GM21529 (cell line): ENCODE results near the gene ARL4A.
A peak's percentile ranks its signal among the peaks of the same experiment; 100 is the strongest.
"Not testable (repeated sequence)": the region's sequence is repeated elsewhere in the genome, so short reads cannot be mapped to it uniquely, and the experiment has no call there.

ENCODE experiments used
- ATAC-seq: cut with Tn5 transposase; IDR thresholded peaks from one replicate; pipeline ENCODE4 v1.9.1; 2021; ENCODE audit not compliant: unreplicated experiment

The ARL4A gene

GRCh38 chr7:12661581-12661980 is 25.9 kb upstream of the ARL4A start:
- ATAC-seq: no peak

DNA sequence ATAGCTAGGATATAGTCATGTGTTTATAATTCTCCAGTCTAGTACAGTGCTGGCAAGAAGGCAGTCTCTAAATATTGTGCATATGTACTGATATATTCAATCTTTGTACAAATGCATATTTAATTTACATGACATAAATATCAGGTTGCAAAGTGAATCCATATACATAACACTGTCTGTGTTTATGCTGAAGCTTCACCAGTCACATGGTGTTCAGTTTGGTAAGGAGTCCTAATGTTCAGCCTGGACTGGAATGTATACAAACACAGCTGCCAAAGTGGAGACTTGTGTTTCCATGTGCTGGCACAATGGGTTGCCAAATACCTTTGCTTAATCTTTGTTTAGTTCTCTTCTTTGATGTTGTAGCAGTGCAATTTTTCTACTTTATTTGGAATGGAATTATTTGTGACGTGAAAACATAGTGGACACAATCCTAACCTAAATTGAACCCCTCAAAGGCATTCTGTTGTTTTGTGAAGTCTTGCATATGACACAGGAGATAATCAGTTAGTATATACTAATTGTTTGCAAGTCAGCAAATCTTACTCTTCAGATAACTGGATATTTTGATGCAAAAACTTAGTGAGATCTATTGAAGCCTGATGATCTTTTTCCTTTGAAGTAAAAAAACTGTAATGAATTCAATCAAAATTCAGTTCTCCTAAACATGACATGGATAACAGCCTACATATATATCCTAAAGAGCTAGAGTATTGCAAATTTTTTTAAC is 17.3 kb upstream of the ARL4A start:
- ATAC-seq: no peak

GRCh38 chr7:12670743-12671520 is 16.5 kb upstream of the ARL4A start:
- ATAC-seq: no peak

DNA sequence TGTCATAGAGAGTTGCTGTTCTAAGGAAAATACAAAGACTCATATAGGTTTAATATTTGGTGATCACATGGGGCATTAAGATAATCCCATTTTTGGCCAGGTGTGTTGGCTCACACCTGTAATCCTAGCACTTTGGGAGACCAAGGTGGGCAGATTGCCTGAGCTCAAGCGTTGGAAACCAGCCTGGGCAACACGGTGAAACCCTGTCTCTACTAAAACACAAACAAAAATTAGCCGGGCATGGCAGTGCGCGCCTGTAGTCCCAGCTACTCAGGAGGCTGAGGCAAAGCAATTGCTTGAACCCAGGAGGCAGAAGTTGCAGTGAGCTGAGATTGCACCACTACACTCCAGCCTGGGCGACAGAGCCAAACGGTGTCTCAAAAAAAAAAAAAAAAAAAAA is 14.0 kb upstream of the ARL4A start:
- not testable (repeated sequence) for ATAC-seq

- ATAC-seq: no peak
Observed at GRCh38 chr7:12674053-12674452, 13.4 kb upstream of the ARL4A start.

- ATAC-seq: peak; percentile 69
Observed at GRCh38 chr7:12674861-12675260, 12.6 kb upstream of the ARL4A start.

DNA sequence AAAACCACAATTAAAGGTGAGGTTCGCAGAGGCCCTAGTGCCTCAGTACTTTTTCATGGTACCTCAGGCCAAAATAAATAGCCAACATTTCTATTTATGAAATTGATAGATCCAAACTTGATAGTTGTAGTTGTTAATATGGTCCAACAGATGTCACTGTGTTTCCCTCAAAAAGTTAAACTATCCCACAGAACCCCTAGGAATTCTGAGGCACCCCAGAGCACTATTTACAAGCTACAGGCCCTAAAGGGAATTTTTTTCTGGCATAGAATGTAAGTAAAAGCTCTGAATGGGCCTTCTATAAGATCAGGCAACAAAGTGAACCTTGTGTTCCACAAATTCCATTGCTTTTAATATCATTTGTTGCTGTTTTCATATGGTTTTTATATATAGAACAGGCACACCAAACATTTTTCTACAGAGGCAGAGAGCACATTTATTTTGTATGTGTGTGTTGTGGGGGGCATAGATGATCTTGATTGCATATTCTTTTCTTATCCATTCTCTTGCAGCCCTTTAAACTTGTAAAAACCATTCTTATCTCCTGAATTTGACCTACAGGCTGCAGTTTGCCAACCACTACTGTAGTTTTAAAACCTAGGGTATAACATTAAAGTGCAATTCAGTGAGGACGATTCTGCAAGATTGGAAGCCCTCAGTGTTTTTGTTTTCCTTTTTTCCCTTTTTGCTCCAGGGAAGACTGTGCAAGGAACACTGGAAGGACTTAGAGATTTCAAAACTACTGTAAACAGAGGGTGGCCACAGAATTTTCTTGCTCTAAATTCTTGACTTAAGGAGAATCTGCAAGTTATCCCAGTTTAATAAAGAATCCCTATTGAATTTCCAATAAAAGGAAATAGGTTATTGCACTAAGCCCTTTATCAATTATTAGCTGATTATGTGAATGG is 3.5 kb upstream of the ARL4A start:
- ATAC-seq: no peak

- no peak for ATAC-seq
Observed at GRCh38 chr7:12684733-12685132, 2.7 kb upstream of the ARL4A start.

GRCh38 chr7:12685550-12685949 is 1.9 kb upstream of the ARL4A start:
- no peak for ATAC-seq

GRCh38 chr7:12686234-12686890 is 1.1 kb upstream of the ARL4A start:
- ATAC-seq: peak; percentile 79

GRCh38 chr7:12687718-12688171 is 312 bp downstream of the ARL4A start:
- ATAC-seq: no peak

DNA sequence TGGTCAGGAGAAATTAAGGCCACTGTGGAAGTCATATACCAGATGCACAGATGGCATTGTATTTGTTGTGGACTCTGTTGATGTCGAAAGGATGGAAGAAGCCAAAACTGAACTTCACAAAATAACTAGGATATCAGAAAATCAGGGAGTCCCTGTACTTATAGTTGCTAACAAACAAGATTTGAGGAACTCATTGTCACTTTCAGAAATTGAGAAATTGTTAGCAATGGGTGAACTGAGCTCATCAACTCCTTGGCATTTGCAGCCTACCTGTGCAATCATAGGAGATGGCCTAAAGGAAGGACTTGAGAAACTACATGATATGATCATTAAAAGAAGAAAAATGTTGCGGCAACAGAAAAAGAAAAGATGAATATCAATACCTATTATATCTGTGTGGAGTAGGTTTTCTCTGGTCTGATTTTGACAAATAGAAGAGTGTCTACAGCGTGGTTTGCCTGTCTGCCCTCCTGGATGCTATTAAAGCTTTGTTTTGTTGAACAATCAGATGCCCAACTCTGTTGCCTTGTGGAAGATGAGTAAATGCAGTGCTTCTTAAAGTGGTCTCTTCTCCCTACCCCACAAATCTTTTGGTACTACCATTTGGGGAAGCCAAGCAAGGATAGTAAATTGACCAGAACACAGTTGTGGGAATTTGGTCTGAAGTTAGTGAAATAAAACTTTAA is 1.2 kb downstream of the ARL4A start:
- not testable (repeated sequence) for ATAC-seq

DNA sequence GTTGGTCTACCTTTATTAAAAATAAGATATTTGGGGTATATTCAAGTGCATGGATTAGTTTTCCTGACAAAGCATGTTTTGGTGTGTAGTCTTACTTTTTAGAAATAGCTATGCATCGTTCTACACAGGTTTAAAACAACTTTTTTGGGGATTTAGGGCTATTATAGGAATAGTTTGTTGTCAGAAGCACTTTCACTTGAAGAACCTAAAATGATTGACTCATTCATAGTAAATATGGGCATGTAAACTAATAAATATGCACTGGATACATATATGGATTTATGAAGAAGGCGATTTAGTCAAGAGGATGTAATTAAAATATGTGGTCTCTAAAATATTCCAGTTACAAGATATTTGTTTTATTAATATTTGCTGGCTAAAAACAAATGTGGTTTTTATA is 2.0 kb downstream of the ARL4A start:
- no peak for ATAC-seq

- ATAC-seq: no peak
Observed at GRCh38 chr7:12690041-12690878, 2.8 kb downstream of the ARL4A start.

DNA sequence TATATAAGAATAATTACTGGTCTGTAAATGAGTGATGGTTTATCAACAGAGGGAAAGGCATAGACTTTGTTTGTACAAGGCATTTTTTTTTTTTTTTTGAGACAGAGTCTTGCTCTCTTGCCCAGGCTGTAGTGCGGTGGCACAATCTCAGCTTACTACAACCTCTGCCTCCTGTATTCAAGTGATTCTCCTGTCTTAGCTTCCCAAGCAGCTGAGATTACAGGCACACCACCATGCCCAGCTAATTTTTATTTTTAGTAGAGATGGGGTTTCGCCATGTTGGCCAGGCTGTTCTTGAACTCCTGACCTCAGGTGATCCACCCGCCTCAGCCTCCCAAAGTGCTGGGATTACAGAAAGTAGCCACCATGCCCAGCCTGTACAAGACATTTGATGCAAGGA is 4.0 kb downstream of the ARL4A start:
- not testable (repeated sequence) for ATAC-seq

DNA sequence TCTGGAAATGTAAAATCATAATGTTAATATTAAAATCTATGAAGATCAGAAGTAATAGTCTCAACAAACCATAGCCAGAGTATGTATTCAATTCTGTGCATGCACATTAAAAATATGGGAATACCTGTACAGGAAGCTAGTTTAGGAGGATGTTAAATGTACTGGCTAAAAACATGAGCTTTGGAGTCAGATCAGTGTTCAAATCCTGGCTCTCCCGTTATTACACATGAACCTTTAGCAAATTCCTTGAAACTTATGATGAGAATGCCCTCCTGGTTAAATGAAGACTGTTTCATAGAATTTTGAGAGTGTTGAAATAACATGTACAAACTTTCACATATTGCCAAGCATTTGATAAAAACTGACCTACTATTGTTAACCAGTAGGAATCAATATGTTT is 4.6 kb downstream of the ARL4A start:
- no peak for ATAC-seq

- ATAC-seq: no peak
Observed at GRCh38 chr7:12692479-12693259, 5.2 kb downstream of the ARL4A start.

GRCh38 chr7:12694817-12695216 is 7.4 kb downstream of the ARL4A start:
- no peak for ATAC-seq

GRCh38 chr7:12695965-12696364 is 8.5 kb downstream of the ARL4A start:
- ATAC-seq: no peak
